GM21717 (cell line): ENCODE data around the gene CCDC188.

Source experiments
- ATAC-seq: cut with Tn5 transposase; IDR thresholded peaks from one replicate; pipeline ENCODE4 v1.9.1; 2021; ENCODE audit warnings: mild to moderate bottlenecking, moderate library complexity; ENCODE audit not compliant: unreplicated experiment

CCDC188 gene

GRCh38 chr22:20135806-20136602 lies 14.9 kb downstream of the CCDC188 start:
- ATAC-seq = no peak

GRCh38 chr22:20135265-20135664 lies 15.6 kb downstream of the CCDC188 start:
- ATAC-seq = no peak

- ATAC-seq = no peak
Observed at GRCh38 chr22:20133930-20134549, 16.8 kb downstream of the CCDC188 start.

- ATAC-seq = no peak
Observed at GRCh38 chr22:20132686-20133246, 18.1 kb downstream of the CCDC188 start.

GRCh38 chr22:20131859-20132685 lies 18.8 kb downstream of the CCDC188 start:
- no peak for ATAC-seq

GRCh38 chr22:20131597-20131858 lies 19.3 kb downstream of the CCDC188 start, which contains the start of gene ZDHHC8:
TSS of gene ZDHHC8 (plus strand) at chr22:20131804. CDS start at chr22:20131948, 144 bp downstream.
- ATAC-seq = peak; percentile 31

GRCh38 chr22:20130731-20131596 lies 19.9 kb downstream of the CCDC188 start:
- peak; percentile 44 for ATAC-seq

- no peak for ATAC-seq
Observed at GRCh38 chr22:20130319-20130718, 20.5 kb downstream of the CCDC188 start.

GRCh38 chr22:20129747-20130014 lies 21.2 kb downstream of the CCDC188 start:
- no peak for ATAC-seq

GRCh38 chr22:20128902-20129746 lies 21.7 kb downstream of the CCDC188 start:
- ATAC-seq = no peak

GRCh38 chr22:20128619-20128901 lies 22.3 kb downstream of the CCDC188 start:
- no peak for ATAC-seq

- ATAC-seq = no peak
Observed at GRCh38 chr22:20127869-20128618, 22.8 kb downstream of the CCDC188 start.

GRCh38 chr22:20127318-20127868 lies 23.5 kb downstream of the CCDC188 start:
- no peak for ATAC-seq

- ATAC-seq = no peak
Observed at GRCh38 chr22:20126284-20127029, 24.4 kb downstream of the CCDC188 start.

- ATAC-seq = no peak
Observed at GRCh38 chr22:20125201-20126174, 25.4 kb downstream of the CCDC188 start.

- no peak for ATAC-seq
Observed at GRCh38 chr22:20124083-20124787, 26.6 kb downstream of the CCDC188 start.
